Natural killer cell treated with Interleukin-12 subunit alpha and Interleukin-12 subunit beta and Interleukin-15 and Interleukin-18, amount 100 ng/mL, for 72 hours (primary cell): ENCODE data around the gene MCTS1. TPM values are rescaled to one million over a fixed set of nuclear protein-coding genes. Genes with fewer than 3 reads are reported as not detected.
"Not testable (repeated sequence)": the region's sequence is repeated elsewhere in the genome, so short reads cannot be mapped to it uniquely, and the experiment has no call there.

Source experiments
- ATAC-seq, 2 donors: fragments of 150-1000 bp; cut with Tn5 transposase in 1 of 2; sonication (Bioruptor Pico), chemical (Tn5 transposase) in 1 of 2; 2 replicates each; pipeline ENCODE4 v1.10.0; 2021
- DNase-seq: peaks from one replicate; pipeline ENCODE4 v3.0.0; 2022; ENCODE audit warnings: low spot score
- H3K27ac Mint-ChIP-seq, 2 donors: 1 replicate in 1 of 2; 2 replicates in 1 of 2; pipeline ENCODE4 v1.8.0; 2022; ENCODE audit warnings: mixed read lengths in 2 of 2, mild to moderate bottlenecking in 1 of 2, moderate library complexity in 1 of 2
- H3K27me3 Mint-ChIP-seq, 2 donors: 1 replicate in 1 of 2; 2 replicates in 1 of 2; pipeline ENCODE4 v1.8.0; 2022; ENCODE audit warnings: mixed read lengths in 2 of 2
- H3K36me3 Mint-ChIP-seq: one replicate; pipeline ENCODE4 v1.8.0; 2022; ENCODE audit warnings: mixed read lengths
- H3K4me1 Mint-ChIP-seq, 2 donors: 1 replicate in 1 of 2; 2 replicates in 1 of 2; pipeline ENCODE4 v1.8.0; 2022; ENCODE audit warnings: low read depth in 2 of 2, mixed read lengths in 2 of 2, mild to moderate bottlenecking in 1 of 2
- H3K4me3 Mint-ChIP-seq: one replicate; pipeline ENCODE4 v1.8.0; 2022; ENCODE audit warnings: mixed read lengths
- H3K9me3 Mint-ChIP-seq: 2 replicates; pipeline ENCODE4 v1.8.0; 2022; ENCODE audit warnings: mixed read lengths
- total RNA-seq, 2 donors: library from RNA; stranded (reverse); gene quantifications; one replicate each; pipeline ENCODE4 v1.2.3, GENCODE V29; 2022

Gene MCTS1
- total RNA-seq, 2 donors from 2014 or later, result 47.8 to 58.5 TPM

DNA sequence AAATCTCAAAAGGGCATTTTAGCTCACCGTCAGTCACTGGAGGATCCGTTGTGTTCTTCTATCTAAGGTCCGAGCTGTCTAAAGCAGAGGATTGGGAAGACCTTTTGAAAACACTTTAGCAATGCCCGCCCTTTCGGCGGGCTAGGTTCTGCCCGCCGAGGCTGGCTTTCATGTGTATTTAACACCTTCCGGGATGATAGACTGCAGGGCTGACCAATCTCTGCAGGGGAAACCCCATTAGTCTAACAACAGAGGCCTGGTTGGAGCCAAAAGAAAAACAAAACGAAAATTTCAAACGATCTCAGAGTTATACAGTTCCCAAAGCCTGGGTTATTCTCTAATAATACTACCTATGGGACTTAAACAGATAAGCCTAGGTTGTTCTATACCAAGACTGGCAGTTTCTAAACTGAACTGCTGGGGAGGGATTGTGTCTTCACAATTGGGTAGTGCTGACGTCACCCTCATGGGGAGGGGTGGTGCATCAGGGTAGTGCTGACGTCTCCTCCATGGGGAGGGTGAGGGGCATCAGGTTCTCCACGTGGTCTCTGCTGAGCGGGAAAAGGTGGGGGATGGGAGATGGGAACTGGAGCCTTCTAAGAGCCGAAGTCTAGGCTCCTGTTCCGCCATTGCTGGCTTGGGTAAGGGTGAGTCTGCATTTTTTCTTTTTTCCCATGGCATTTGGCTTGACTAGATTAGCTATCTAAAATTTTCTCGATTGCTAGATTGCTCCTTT, 28.4 kb upstream of the MCTS1 start:
- no peaks in the 10 kb centered on the region for H3K36me3 Mint-ChIP-seq
- H3K27me3 Mint-ChIP-seq, result peaks cover 0 to 22% of the 10 kb centered on the region in 2 donors
- ATAC-seq, result no peak
- H3K9me3 Mint-ChIP-seq, result no peaks in the 10 kb centered on the region
- H3K4me1 Mint-ChIP-seq, result no peaks in the 10 kb centered on the region
- H3K27ac Mint-ChIP-seq, result no peak overlapping the region
- H3K4me3 Mint-ChIP-seq, result no peak overlapping the region
- no peak for DNase-seq

DNA sequence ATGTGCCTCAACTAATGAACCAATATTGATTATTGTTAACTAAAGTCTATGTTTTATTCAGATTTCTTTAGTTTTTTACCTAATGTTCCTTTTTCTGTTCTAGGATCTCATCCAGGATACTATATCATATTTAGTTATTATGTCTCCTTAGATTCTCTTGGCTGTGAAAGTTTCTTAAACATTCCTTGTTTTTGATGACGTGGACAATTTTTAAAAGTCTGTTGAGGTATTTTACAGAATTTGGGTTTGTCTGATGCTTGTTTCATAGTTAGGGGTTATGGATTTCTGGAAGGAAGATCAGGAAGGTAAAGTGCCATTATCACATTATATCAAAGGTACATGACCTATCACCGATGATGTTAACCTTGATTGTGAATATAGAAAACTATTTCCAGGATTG, 18.2 kb upstream of the MCTS1 start:
- Mint-ChIP-seq H3K4me1 (no peaks in the 10 kb centered on the region), H3K27ac (no peak overlapping the region), H3K36me3 (no peaks in the 10 kb centered on the region), H3K4me3 (no peak overlapping the region), H3K9me3 (no peaks in the 10 kb centered on the region), H3K27me3 (peaks cover 0 to 39% of the 10 kb centered on the region in 2 donors)
- no peak for ATAC-seq
- no peak for DNase-seq

DNA sequence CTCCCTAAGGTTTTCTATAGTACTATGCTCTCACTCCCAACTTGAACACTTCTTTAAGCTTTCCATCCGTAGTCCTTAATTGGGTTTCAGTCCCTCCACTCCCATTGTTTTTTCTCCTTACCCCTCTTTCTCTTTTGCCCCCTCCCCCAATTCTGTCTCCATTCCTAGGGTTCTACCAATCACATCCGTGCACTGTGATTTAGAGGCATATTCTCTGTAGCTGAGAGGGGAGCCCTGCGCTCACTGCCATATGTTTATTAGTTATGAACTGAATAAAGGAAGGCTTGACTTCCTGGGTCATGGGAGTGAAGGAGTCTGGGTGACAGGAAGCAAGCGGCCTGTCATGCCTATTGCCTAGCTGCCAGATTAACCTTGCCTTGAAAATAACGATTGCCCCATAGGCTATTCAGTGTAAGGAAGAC, 471 bp downstream of the MCTS1 start:
- DNase-seq, result no peak
- peak; percentile 71 to 81 for ATAC-seq
- H3K36me3 Mint-ChIP-seq, result peaks cover 8% of the 10 kb centered on the region

DNA sequence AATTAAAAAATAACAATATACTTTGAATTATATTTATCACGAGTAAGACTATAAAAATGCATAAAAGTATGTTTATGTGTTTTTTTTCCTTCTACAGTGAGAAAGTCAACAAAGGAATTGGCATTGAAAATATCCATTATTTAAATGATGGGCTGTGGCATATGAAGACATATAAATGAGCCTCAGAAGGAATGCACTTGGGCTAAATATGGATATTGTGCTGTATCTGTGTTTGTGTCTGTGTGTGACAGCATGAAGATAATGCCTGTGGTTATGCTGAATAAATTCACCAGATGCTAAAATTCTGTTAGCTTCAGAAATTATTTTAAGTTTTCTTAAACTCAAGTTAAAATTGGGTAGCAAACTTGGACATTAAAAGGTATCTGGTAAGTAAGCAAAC, 8.2 kb downstream of the MCTS1 start:
- no peak for ATAC-seq
- Mint-ChIP-seq H3K27ac (no peak overlapping the region), H3K36me3 (peaks cover 4% of the 10 kb centered on the region), H3K9me3 (no peaks in the 10 kb centered on the region), H3K4me1 (no peaks in the 10 kb centered on the region), H3K27me3 (no peaks in the 10 kb centered on the region), H3K4me3 (no peak overlapping the region)
- DNase-seq, result no peak

More for the DNA sequence above, 471 bp downstream of the MCTS1 start:
- Mint-ChIP-seq H3K9me3 (no peaks in the 10 kb centered on the region), H3K4me3 (peak overlapping the region; percentile 100), H3K27ac (peak overlapping the region; percentile 97 to 100), H3K27me3 (no peaks in the 10 kb centered on the region), H3K4me1 (peaks cover 4 to 9% of the 10 kb centered on the region in 2 donors)

DNA sequence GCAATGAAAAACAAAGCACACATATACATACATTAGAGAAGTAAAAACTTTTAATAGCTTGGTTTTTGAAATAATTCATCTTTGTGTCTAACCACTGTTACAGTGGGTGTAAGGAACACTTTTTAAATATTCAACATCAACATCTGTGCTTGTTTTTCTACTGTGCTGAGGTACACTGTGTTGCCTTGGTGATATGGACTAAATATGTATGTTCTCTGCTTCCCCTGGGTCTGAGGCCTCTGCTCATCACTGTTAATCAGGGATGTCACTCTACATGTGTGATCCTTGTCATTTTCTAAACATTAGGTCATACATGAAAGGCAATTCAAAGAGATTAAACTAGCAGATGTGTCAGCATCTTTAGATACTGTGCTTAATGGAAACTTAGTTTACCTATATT, 10.9 kb downstream of the MCTS1 start:
- H3K27ac Mint-ChIP-seq, result no peak overlapping the region
- no peaks in the 10 kb centered on the region for H3K9me3 Mint-ChIP-seq
- H3K4me1 Mint-ChIP-seq, result peaks cover 0 to 2% of the 10 kb centered on the region in 2 donors
- ATAC-seq (no peak), DNase-seq (no peak)
- no peak overlapping the region for H3K4me3 Mint-ChIP-seq
- H3K36me3 Mint-ChIP-seq, result peaks cover 4% of the 10 kb centered on the region
- no peaks in the 10 kb centered on the region for H3K27me3 Mint-ChIP-seq

DNA sequence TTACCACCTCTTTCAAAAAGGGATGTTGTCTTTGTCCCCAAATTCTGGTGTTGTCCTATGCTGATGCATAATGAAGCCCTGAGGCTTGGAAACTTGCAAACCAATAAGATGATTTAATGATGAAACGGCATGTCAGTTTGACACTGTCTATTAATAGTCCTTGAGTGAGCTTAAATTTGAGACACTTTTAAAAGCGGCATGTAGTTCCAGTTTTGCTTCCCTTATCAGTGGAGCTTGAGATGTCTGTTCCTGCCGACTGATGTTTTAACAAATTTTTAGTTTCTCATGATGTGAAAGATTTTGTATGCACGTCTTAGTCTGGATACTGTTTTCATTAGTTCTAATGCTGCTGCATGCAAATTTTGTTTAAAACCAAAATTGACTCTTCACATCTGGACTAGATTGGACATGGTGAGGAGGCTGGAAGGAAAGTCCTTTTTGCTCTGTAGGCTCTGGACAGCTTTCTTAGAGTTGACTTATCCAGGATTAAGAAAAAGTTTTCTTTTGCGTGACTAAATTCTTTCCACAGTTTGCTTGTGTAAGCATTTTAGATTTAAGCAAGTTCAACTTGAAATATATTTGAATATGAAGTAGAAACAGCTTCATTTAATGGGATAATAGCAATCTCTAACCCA, 14.2 kb downstream of the MCTS1 start:
- no peaks in the 10 kb centered on the region for H3K9me3 Mint-ChIP-seq

DNA sequence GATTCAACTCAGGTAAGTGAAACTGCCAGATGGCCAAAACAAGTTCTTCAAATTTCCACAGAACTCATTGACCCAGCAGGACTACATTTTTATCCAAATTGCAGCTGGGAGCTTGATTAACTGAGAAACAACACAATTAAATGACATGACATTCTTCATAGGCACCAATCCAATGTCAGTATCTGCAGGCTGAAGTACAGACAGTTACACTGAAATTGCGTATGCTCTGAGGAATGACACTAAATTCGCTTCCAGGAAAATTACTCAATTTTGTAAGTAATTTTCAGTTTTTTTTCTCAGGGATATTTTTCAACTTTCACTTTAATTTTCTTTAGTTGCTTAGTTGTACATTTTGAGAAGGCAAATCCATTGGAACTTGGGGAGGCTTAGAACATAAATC, 21.5 kb downstream of the MCTS1 start:
- ATAC-seq (no peak), DNase-seq (no peak)
- no peaks in the 10 kb centered on the region for H3K27me3 Mint-ChIP-seq
- no peaks in the 10 kb centered on the region for H3K36me3 Mint-ChIP-seq
- no peaks in the 10 kb centered on the region for H3K9me3 Mint-ChIP-seq
- peaks cover 11 to 15% of the 10 kb centered on the region in 2 donors for H3K4me1 Mint-ChIP-seq
- H3K4me3 Mint-ChIP-seq, result no peak overlapping the region
- no peak overlapping the region for H3K27ac Mint-ChIP-seq

More for the DNA sequence above, 14.2 kb downstream of the MCTS1 start:
- Mint-ChIP-seq H3K27ac (no peak overlapping the region), H3K36me3 (no peaks in the 10 kb centered on the region), H3K4me1 (peaks cover 0 to 2% of the 10 kb centered on the region in 2 donors), H3K27me3 (no peaks in the 10 kb centered on the region), H3K4me3 (no peak overlapping the region)
- no peak for ATAC-seq
- DNase-seq, result no peak

DNA sequence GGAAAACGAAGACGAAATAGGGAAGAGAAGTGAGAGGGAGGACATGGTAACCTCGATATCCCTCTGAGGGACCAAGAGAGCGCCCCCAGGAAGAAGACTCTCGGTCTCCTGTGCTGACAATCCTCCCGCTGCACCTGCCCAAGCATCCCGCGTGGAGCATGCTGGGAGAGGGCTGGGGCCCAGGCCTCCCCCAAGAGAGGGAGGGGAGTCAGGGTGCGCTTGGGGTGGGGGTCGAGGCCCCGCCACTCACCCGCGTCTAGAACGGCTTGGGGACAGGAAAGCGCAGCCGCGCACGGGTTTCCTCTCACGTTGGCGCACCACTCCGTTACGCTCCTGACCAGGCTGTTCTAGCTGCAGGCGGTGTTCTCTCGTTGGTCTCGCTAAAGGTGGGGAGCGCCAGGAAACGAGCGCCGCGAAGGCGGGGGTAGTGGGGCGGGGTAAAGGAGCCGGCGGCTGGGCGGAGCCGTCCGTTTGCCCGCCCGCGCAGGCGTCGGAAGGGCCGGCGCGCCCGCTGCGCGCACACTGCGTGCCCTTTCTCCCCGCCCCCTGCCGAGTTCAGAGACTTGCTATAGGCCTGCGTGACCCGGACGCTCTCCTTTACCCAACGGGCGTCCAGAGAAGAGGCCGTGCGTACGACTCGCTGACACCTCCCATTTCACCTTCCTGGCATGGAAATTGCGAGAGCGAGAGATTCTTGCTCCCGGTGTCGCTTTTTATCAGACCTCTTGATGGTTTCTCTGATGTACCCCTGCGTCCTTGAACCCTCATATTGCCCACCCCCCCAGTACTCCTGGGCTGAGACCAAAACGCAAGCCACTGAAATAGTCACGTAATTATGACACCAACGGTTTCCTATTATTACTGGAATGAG, 26.0 kb downstream of the MCTS1 start, which contains the start of gene C1GALT1C1:
Gene C1GALT1C1, minus strand, starts transcription at position 388 of the 871 bp plus-strand sequence. CDS start 2,888 bp downstream, outside the sequence.
- peak; percentile 93 for DNase-seq
- Mint-ChIP-seq H3K27ac (peak within 1 kb of the TSS; percentile 88 to 89), H3K36me3 (no peaks in the 10 kb centered on the region), H3K4me1 (peaks cover 11 to 17% of the 10 kb centered on the region in 2 donors), H3K4me3 (peak within 1 kb of the TSS; percentile 88), H3K9me3 (no peaks in the 10 kb centered on the region), H3K27me3 (no peaks in the 10 kb centered on the region)
- ATAC-seq, result peak; percentile 97 to 99

DNA sequence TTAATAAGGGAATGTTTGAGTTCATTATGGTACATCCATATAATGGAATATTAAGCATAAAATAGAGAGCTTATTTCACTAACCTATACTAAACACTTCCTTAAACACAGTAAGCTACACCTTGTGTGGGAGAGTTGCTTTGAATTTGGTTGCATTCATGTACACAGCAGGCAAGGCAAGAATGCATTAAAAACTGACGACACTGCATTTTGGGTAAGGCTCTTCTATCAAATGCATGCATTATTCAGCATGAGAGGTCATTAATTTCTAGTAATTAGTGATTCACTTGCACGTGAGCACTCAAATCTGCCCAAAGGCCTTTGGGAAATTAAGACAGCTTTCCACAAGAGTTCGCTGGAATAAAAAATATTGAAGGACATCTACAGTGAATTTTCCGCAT, 34.7 kb downstream of the MCTS1 start:
- peaks cover 0 to 6% of the 10 kb centered on the region in 2 donors for H3K27me3 Mint-ChIP-seq
- ATAC-seq, result no peak
- DNase-seq, result no peak
- no peak overlapping the region for H3K4me3 Mint-ChIP-seq
- no peaks in the 10 kb centered on the region for H3K9me3 Mint-ChIP-seq
- H3K4me1 Mint-ChIP-seq, result no peaks in the 10 kb centered on the region
- H3K36me3 Mint-ChIP-seq, result no peaks in the 10 kb centered on the region
- no peak overlapping the region for H3K27ac Mint-ChIP-seq

DNA sequence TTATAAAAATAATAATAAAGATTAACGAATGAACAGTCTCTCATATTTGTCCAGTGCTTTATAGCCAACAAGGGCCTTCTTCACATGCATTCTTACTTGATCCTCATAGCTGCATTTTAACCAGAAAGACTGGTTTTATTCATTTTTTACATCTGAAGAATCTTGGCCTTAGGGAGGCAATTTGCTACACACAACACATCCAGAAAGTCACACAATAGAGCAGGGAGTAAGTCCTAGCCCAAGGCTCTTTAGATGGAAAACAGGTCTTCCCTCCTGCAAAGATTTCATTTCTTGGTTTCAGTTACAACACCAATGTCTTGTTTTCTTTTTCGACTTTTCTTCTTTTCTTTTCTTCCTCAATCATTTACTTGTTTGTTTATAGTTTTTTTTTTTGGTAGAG, 39.0 kb downstream of the MCTS1 start:
- H3K36me3 Mint-ChIP-seq, result no peaks in the 10 kb centered on the region
- H3K9me3 Mint-ChIP-seq, result no peaks in the 10 kb centered on the region
- peaks cover 0 to 10% of the 10 kb centered on the region in 2 donors for H3K27me3 Mint-ChIP-seq
- no peak overlapping the region for H3K27ac Mint-ChIP-seq
- no peak overlapping the region for H3K4me3 Mint-ChIP-seq
- ATAC-seq (no peak), DNase-seq (no peak)
- no peaks in the 10 kb centered on the region for H3K4me1 Mint-ChIP-seq

DNA sequence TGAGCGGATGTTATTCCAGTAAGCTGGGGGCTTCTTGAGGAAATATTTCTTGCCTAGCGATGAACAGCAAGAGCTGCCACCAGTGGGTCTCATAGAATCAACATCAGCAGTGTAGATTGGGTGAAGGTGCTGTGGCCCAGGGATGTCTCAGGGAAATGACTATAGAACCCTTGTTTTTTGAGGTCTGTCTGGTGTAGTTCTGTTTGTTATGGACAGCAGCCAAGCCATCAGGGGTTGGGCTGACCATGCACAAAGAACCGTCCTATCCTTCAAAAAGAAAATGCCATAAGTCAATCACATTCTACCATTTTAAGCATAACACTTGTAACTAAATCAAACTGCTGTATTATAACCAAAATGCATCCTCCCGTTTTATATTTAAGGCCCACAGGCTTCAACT, 43.2 kb downstream of the MCTS1 start:
- Mint-ChIP-seq H3K27me3 (peaks cover 0 to 20% of the 10 kb centered on the region in 2 donors), H3K4me3 (no peak overlapping the region), H3K9me3 (no peaks in the 10 kb centered on the region), H3K36me3 (no peaks in the 10 kb centered on the region), H3K4me1 (peaks cover 0 to 5% of the 10 kb centered on the region in 2 donors), H3K27ac (no peak overlapping the region)
- ATAC-seq, result no peak
- no peak for DNase-seq

DNA sequence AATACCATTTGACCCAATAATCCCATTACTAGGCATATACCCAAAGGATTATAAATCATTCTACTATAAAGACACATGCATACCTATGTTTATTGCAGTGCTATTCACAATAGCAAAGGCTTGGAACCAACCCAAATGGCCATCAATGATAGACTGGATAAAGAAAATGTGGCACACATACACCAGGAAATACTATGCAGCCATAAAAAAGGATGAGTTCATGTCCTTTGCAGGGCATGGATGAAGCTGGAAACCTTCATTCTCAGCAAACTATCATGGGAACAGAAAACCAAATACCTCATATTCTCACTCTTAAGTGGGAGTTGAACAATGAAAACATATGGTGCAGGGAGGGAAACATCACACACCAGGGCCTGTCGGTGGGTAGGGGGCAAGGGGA, 48.4 kb downstream of the MCTS1 start:
- not testable (repeated sequence) for H3K4me3 Mint-ChIP-seq, ATAC-seq, H3K27me3 Mint-ChIP-seq, DNase-seq, H3K9me3 Mint-ChIP-seq, H3K4me1 Mint-ChIP-seq, H3K36me3 Mint-ChIP-seq, H3K27ac Mint-ChIP-seq

DNA sequence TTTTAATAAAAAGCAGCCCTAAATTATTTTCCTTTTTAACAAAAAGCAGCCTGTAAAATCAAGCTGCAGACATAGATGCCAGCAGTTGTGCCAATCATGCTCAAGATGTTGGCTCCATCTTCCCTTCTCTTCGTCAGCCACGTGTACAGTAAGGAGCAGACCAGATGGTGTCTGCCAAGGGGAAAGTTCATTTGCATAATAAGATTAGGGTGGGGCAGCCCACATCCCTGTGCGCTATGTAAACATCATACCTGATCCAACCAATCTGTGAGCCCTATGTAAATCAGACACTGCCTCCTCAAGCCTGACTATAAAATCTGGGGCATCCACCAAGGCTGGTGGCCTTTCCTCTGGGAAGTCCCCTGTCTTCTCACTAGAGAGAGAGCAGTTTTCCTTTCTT, 49.1 kb downstream of the MCTS1 start:
- ATAC-seq (no peak), DNase-seq (no peak)
- Mint-ChIP-seq H3K4me1 (peaks cover 0 to 7% of the 10 kb centered on the region in 2 donors), H3K36me3 (no peaks in the 10 kb centered on the region), H3K27ac (no peak overlapping the region), H3K4me3 (no peak overlapping the region), H3K27me3 (peaks cover 0 to 13% of the 10 kb centered on the region in 2 donors), H3K9me3 (no peaks in the 10 kb centered on the region)
